ENCODE data around the gene CRACR2B.

The CRACR2B gene

GRCh38 chr11:815675-816432, 11.9 kb upstream of the CRACR2B start:
- no peak for DNase-seq (ENCODE audit: low spot score)

DNA sequence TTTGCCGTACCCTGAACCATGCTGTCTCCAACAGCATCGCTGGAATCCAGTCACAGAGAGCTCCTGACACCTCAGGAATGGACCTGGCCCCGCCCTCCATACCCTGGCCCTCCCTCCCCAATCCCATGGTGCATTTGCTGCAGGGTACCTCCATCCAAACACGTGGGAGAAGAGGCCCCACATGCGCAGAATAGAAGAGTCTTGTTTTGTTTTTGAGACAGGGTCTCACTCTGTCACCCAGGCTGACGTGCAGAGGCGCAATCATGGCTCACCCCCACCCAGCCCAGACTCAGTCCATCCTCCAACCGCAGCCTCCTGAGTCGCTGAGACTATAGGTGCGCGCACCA, 11.3 kb upstream of the CRACR2B start:
- TF ChIP-seq, protein P1, sequence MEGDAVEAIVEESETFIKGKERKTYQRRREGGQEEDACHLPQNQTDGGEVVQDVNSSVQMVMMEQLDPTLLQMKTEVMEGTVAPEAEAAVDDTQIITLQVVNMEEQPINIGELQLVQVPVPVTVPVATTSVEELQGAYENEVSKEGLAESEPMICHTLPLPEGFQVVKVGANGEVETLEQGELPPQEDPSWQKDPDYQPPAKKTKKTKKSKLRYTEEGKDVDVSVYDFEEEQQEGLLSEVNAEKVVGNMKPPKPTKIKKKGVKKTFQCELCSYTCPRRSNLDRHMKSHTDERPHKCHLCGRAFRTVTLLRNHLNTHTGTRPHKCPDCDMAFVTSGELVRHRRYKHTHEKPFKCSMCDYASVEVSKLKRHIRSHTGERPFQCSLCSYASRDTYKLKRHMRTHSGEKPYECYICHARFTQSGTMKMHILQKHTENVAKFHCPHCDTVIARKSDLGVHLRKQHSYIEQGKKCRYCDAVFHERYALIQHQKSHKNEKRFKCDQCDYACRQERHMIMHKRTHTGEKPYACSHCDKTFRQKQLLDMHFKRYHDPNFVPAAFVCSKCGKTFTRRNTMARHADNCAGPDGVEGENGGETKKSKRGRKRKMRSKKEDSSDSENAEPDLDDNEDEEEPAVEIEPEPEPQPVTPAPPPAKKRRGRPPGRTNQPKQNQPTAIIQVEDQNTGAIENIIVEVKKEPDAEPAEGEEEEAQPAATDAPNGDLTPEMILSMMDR (IDR thresholded peaks at IDR 0.05; ENCODE audit: extremely low read depth, missing control alignments): no peak
- DNase-seq (ENCODE audit: low spot score): no peak

More at GRCh38 chr11:815675-816432, 11.9 kb upstream of the CRACR2B start:
- TF ChIP-seq, protein P1 (IDR thresholded peaks at IDR 0.05; ENCODE audit: extremely low read depth, missing control alignments): no peak

- DNase-seq (ENCODE audit: low spot score): no peak
- TF ChIP-seq, protein P1 (IDR thresholded peaks at IDR 0.05; ENCODE audit: extremely low read depth, missing control alignments): no peak
These were observed 9.2 kb upstream of the CRACR2B start, which contains the start of gene PNPLA2 for GRCh38 chr11:818396-819128. PNPLA2 (plus strand) TSS chr11:818914; CDS start chr11:819719, 805 bp downstream.

DNA sequence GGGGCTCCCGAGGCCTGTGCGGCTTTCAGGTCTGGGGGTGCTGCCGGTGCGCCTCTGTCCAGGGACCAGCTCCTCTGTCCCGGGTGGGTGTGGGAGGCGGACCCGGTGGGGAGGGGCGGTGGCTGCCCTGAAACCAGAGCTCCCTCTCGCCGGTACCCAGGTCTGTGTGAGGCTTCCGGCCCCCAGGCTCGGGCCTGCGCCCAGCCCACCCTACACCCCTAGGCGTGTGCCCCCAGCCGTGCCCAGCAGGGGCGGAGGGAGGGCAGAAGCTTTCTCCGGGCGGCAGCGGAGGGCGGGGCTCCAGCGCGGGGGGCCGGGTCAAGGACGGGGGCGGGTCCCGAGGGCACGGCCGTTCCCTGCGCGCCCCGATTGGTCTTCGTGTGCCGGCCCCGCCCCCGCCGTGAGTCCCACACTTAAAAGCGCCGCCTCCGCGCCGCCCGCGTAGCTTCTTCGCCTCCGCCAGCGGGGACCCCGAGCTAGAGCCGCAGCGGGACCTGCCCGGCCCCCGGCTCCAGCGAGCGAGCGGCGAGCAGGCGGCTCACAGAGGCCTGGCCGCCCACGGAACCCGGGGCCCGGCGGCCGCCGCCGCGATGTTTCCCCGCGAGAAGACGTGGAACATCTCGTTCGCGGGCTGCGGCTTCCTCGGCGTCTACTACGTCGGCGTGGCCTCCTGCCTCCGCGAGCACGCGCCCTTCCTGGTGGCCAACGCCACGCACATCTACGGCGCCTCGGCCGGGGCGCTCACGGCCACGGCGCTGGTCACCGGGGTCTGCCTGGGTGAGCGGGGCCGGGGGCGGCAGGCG, 8.4 kb upstream of the CRACR2B start:
- peak; percentile 97 for DNase-seq (ENCODE audit: low spot score)

GRCh38 chr11:819943-820649, 7.6 kb upstream of the CRACR2B start:
- TF ChIP-seq, protein P1 (IDR thresholded peaks at IDR 0.05; ENCODE audit: extremely low read depth, missing control alignments): no peak
- DNase-seq (ENCODE audit: low spot score): peak; percentile 94

More for the DNA sequence above, 8.4 kb upstream of the CRACR2B start:
- TF ChIP-seq, protein P1 (IDR thresholded peaks at IDR 0.05; ENCODE audit: extremely low read depth, missing control alignments): no peak

GRCh38 chr11:820655-821511, 6.8 kb upstream of the CRACR2B start:
- TF ChIP-seq, protein P1 (IDR thresholded peaks at IDR 0.05; ENCODE audit: extremely low read depth, missing control alignments): no peak
- no peak for DNase-seq (ENCODE audit: low spot score)

All from GM20000 (cell line).